Uterus (tissue), 2 donors: Measurements from ENCODE around the gene KRT28.

Experiments
- POLR2A ChIP-seq, 2 donors: fragments of 450-650 bp; IDR thresholded peaks; one replicate each; pipeline ENCODE4 v1.6.1; 2016; ENCODE audit warnings: antibody characterized with exemption in 2 of 2, mild to moderate bottlenecking in 1 of 2, moderate library complexity in 1 of 2
- TF ChIP-seq, protein P1 (sequence below), 4 experiments: fragments of 200-600 bp in 2 of 4; fragments of 450-650 bp in 2 of 4; sonication (generic) in 2 of 4; IDR thresholded peaks; one replicate each; pipeline ENCODE4 v1.5.1; 2016 to 2019; ENCODE audit warnings: antibody characterized with exemption in 4 of 4, mild to moderate bottlenecking in 2 of 4, moderate library complexity in 1 of 4

DNA sequence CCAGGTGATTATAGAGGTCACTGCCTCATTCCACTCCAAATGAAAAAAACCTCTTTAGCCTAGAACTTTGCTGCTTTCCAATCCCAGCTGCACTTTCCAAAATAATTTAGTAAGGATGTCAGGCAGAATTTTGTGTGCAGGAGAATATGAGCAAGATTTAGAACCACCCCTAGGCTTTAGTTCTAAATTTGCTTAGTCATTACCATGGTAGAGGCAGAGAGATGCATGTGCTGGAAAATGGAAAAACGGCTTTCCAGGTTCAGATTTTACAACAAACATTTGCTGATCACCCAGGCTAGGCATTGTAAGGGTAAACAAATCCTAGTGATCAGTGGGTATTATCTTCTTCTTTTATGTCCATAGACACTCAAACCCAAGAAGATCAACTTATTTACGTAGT is 34.1 kb downstream of the KRT28 start:
- TF ChIP-seq, protein P1, sequence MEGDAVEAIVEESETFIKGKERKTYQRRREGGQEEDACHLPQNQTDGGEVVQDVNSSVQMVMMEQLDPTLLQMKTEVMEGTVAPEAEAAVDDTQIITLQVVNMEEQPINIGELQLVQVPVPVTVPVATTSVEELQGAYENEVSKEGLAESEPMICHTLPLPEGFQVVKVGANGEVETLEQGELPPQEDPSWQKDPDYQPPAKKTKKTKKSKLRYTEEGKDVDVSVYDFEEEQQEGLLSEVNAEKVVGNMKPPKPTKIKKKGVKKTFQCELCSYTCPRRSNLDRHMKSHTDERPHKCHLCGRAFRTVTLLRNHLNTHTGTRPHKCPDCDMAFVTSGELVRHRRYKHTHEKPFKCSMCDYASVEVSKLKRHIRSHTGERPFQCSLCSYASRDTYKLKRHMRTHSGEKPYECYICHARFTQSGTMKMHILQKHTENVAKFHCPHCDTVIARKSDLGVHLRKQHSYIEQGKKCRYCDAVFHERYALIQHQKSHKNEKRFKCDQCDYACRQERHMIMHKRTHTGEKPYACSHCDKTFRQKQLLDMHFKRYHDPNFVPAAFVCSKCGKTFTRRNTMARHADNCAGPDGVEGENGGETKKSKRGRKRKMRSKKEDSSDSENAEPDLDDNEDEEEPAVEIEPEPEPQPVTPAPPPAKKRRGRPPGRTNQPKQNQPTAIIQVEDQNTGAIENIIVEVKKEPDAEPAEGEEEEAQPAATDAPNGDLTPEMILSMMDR (IDR thresholded peaks at IDR 0.05), result no peak
- TF ChIP-seq POLR2A (IDR thresholded peaks at IDR 0.05), result no peak
